GM12801 (cell line): ENCODE measurements around the gene CELF2.

Experiments used
- TF ChIP-seq, protein P1 (sequence below): IDR thresholded peaks from one replicate; pipeline ENCODE4 v1.5.1; 2011; ENCODE audit warnings: control low read depth; ENCODE audit not compliant: insufficient read length; ENCODE audit errors: extremely low read depth

CELF2 gene

DNA sequence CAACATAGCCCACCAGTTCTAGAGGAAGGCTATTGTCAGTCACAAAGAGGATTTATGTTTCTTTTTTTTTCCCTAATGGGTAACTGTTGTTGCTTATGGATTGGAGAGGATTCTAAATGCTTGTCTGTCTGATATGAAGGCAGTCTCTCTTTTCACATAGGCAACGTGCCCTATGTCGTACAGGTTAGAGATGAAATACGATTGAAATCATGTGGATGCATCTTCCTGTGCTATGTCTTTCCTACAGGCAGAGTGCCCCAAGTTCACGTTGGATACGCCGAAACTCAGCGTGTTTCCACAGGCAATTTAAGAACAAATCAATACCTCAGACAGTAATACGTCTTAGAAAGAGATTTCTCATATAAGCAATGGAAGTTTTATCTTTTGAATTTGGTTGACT, 93.8 kb downstream of the CELF2 start:
- TF ChIP-seq, protein P1, sequence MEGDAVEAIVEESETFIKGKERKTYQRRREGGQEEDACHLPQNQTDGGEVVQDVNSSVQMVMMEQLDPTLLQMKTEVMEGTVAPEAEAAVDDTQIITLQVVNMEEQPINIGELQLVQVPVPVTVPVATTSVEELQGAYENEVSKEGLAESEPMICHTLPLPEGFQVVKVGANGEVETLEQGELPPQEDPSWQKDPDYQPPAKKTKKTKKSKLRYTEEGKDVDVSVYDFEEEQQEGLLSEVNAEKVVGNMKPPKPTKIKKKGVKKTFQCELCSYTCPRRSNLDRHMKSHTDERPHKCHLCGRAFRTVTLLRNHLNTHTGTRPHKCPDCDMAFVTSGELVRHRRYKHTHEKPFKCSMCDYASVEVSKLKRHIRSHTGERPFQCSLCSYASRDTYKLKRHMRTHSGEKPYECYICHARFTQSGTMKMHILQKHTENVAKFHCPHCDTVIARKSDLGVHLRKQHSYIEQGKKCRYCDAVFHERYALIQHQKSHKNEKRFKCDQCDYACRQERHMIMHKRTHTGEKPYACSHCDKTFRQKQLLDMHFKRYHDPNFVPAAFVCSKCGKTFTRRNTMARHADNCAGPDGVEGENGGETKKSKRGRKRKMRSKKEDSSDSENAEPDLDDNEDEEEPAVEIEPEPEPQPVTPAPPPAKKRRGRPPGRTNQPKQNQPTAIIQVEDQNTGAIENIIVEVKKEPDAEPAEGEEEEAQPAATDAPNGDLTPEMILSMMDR = no peak

DNA sequence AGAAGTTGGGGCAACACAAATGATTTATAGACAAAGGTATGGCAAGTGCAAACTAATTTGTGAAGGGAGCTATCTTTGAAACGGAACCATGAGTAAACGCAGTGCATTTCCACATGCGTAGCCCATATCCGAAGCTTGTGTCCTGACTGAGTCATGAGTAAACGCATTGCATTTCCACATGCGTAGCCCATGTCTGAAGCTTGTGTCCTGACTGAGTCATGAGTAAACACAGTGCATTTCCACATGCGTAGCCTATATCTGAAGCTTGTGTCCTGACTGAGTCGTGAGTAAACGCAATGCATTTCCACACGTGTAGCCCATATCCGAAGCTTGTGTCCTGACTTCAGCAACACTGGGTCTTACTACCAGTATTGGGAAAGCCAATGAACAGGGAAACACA, 95.0 kb downstream of the CELF2 start:
- TF ChIP-seq, protein P1 = no peak

DNA sequence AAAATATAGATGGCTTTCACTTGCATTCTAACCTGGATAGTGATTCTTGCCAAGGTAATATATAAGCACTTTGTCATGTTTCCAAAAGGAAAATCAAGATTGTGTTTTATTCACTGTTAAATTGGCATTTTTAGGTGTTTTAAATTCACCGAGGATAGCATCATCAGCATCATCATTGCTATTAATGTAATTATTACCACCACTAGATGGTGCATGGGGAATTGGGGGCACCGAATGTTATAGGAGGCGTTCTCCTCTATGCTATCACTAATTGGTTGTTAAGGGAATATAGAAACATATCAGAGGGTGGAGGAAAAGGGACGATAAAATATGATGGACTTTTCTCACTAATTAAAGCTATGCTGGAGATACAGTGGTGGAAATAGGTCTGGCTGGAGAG, 95.5 kb downstream of the CELF2 start:
- TF ChIP-seq, protein P1 = no peak

DNA sequence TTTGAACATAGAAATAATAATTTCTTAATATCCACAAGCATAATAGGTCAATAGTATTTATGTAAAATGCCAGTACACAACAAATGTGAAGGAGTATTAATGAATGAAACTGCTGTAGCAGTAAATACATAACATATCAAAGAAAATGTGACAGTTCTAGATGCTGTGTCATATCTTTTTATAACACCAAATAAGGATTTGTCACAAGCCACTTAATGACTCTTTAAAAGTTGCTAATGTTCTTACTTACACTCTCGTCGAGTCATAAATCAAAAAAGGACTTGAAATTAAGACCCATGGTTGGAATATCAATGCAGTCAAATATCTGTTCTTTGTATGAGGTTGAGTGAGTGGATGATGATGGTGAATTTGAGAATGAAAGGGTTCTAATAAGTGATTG, 96.6 kb downstream of the CELF2 start:
- TF ChIP-seq, protein P1 = no peak

DNA sequence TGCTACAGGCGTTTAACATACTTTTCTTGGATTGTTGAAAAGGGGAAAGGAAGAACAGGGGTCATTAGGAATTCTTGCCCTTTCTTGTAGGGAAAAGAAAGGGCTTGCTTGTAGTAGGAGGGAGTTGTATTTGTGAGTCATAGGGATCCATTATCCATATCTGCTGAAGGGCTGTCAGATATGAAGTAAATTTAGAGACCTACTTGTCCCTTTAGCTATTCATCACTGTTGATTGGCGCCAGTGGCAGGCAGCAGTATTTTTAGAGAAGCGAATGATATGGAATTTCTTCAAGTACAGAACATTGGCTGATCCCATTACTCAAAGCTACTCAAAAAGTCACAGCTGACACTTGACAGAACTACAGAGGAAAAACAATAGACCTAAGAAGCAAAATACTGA, 97.7 kb downstream of the CELF2 start:
- TF ChIP-seq, protein P1 = no peak

DNA sequence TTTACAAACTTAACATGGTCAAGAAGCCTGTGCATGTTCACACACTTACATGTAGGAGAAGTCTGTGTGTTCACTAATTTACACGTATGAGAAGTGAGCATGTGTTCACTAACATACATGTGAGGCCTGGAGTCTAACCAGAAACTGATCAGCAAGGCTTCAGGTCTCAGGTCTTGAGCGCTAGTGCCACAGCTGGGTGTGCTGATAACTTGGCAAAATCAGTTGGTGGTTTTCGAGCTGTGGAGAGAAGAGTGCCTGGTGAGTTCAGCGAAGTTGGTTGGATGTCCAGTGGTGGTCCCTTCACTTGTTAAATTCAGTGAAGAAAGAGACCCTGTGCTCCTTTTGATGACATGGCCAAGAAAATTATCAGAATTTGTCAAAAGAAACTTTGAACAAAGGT, 98.7 kb downstream of the CELF2 start:
- TF ChIP-seq, protein P1 = no peak

DNA sequence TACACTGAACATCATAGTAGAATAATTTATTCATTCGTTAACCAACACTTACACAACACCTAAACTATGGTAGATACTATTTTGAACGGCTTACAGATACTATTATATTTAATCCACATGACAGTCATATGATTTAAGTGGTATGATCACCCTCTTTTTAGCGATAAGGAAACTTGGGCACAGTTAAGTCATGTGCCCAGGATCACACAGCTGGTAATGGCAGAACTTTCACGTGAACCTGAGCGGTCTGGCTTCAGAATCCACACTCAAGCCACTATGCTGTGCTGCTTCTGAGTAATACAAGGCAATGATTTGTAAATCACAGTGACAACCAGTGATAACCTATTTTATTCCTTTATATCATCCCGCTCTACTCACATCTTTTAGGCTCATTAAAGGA, 99.1 kb downstream of the CELF2 start:
- TF ChIP-seq, protein P1 = no peak

DNA sequence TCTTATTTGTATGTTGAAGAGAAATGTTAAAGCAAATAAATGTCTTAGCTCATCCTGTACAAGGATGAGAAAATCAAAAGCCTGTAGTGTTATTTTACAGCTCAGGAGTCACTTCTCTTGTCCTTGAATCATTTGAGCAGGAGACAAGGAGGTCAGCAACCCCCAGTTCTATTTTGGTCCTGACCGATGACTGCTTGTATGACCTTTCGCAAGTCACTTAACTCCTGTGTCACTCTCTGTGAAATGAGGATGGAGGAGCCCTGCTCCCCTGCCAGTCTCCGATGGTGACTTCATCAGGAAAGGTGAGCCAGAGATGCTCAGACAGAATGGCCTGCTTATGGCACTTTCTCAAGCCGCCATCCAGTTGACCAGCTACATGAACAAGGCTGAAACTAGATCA, 101.0 kb downstream of the CELF2 start:
- TF ChIP-seq, protein P1 = no peak
